K562 (cell line): ENCODE measurements around the gene TFAM. TPM values are rescaled to one million over a fixed set of nuclear protein-coding genes. Genes with fewer than 3 reads are reported as not detected.

ENCODE experiments used
- ATAC-seq: fragments of 200-7000 bp; cut with Tn5 transposase; 3 replicates; pipeline ENCODE4 v1.9.1; 2020; ENCODE audit warnings: moderate library complexity
- BruUV-seq: library from RNA; stranded (reverse); fragments of 400-500 nt; replicated peaks from 2 replicates; lab custom pipeline; 2021; lab: Mats Ljungman, UMichigan
- CTCF ChIA-PET: fragments of 300-600 bp; formaldehyde crosslinking; extraction: SDS; loops from one replicate; lab custom pipeline; 2021; ENCODE audit warnings: low intra/inter-chr PET ratio; lab: Yijun Ruan, JAX
- POLR2A ChIA-PET: fragments of 300-600, 350-650 bp; sonication (Branson Sonifier 250); formaldehyde crosslinking; extraction: SDS; loops from one replicate; lab custom pipeline; 2021; ENCODE audit warnings: antibody characterized with exemption, inconsistent platforms; lab: Yijun Ruan, JAX
- DNase-seq, 4 experiments: peaks; one replicate each; pipeline versions ENCODE4 v3.0.0 to v3.0.0-alpha.2; 2011 to 2018; ENCODE audit warnings: low spot score in 3 of 4, mixed read lengths in 3 of 4; ENCODE audit errors: extremely low read depth in 1 of 4
- FAIRE-seq: peaks from 2 replicates; lab custom pipeline; 2011; peaks lifted over from hg19 to GRCh38; lab: Jason Lieb, UNC
- H2AFZ ChIP-seq: 2 replicates; pipeline ENCODE4 v1.6.0; 2011; ENCODE audit warnings: low read depth, low read length, control low read depth, inconsistent platforms
- H3K27ac ChIP-seq: fragments of 200-600 bp; 3 replicates; pipeline ENCODE4 v1.8.0; 2011; ENCODE audit warnings: low read depth, mild to moderate bottlenecking, control low read depth, inconsistent platforms, low read length, moderate library complexity, mixed read lengths; ENCODE audit errors: extremely low read depth
- H3K27me3 ChIP-seq, 2 experiments: fragments of 300-600 bp in 1 of 2; 2 replicates in 1 of 2; 3 replicates in 1 of 2; pipeline versions ENCODE4 v1.6.0 to v1.8.0; 2011; ENCODE audit warnings: inconsistent platforms in 2 of 2, low read length in 2 of 2, mild to moderate bottlenecking in 1 of 2, mixed read lengths in 1 of 2, moderate library complexity in 1 of 2; ENCODE audit not compliant: control insufficient read depth in 2 of 2, insufficient read depth in 2 of 2
- H3K36me3 ChIP-seq: fragments of 300-600 bp; 3 replicates; pipeline ENCODE4 v1.8.0; 2011; ENCODE audit warnings: mild to moderate bottlenecking, low read length, inconsistent platforms; ENCODE audit not compliant: control insufficient read depth, insufficient read depth
- H3K4me1 ChIP-seq, 2 experiments: fragments of 200-600 bp in 1 of 2; replicated peaks in 1 of 2; 2 replicates in 1 of 2; 3 replicates in 1 of 2; pipeline versions ENCODE4 v1.5.1 to v1.8.0; 2011; ENCODE audit warnings: inconsistent platforms in 2 of 2, low read length in 2 of 2, mild to moderate bottlenecking in 1 of 2, mixed read lengths in 1 of 2, moderate library complexity in 1 of 2; ENCODE audit not compliant: control insufficient read depth in 2 of 2, insufficient read depth in 2 of 2
- H3K4me2 ChIP-seq: 2 replicates; pipeline ENCODE4 v1.6.1; 2011; ENCODE audit warnings: low read length, control low read depth, inconsistent platforms, mixed read lengths; ENCODE audit not compliant: insufficient read depth
- H3K4me3 ChIP-seq: fragments of 200-600 bp; sonication (generic), shearing (Covaris generic); 2 replicates; pipeline ENCODE4 v1.5.1; 2016; ENCODE audit warnings: control low read depth, inconsistent platforms
- H3K79me2 ChIP-seq: fragments of 200-600 bp; 3 replicates; pipeline ENCODE4 v1.8.0; 2011; ENCODE audit warnings: low read length, inconsistent platforms; ENCODE audit not compliant: control insufficient read depth, insufficient read depth
- H3K9ac ChIP-seq, 2 experiments: 2 replicates each; pipeline versions ENCODE4 v1.6.0 to v1.6.1; 2011; ENCODE audit warnings: low read depth in 2 of 2, low read length in 2 of 2, control low read depth in 1 of 2, inconsistent platforms in 1 of 2, mild to moderate bottlenecking in 1 of 2, mixed read lengths in 1 of 2; ENCODE audit not compliant: insufficient read depth in 1 of 2
- H3K9me1 ChIP-seq: one replicate; pipeline ENCODE4 v1.6.0; 2011; ENCODE audit warnings: inconsistent platforms, mild to moderate bottlenecking, low read length, moderate library complexity; ENCODE audit not compliant: control insufficient read depth, insufficient read depth
- H3K9me3 ChIP-seq: replicated peaks from 2 replicates; pipeline ENCODE4 v1.5.1; 2011; ENCODE audit warnings: low read depth, low read length, inconsistent platforms; ENCODE audit not compliant: control insufficient read depth, insufficient read depth
- H4K20me1 ChIP-seq: replicated peaks from 2 replicates; pipeline ENCODE4 v1.6.1; 2011; ENCODE audit warnings: low read length, inconsistent platforms, mixed read lengths; ENCODE audit not compliant: control insufficient read depth, insufficient read depth
- BCOR ChIP-seq: fragments of 450-650 bp; IDR thresholded peaks from 2 replicates; pipeline ENCODE4 v1.6.1; 2016
- CHD4 ChIP-seq: fragments of 200-600 bp; sonication (generic); IDR thresholded peaks from 3 replicates; pipeline ENCODE4 v1.6.1; 2012; ENCODE audit warnings: low read depth, mild to moderate bottlenecking, mixed read lengths, low read length, inconsistent platforms; ENCODE audit not compliant: insufficient read depth, insufficient replicate concordance, poor library complexity, severe bottlenecking
- ETV1 ChIP-seq: fragments of 450-650 bp; conservative IDR thresholded peaks from 2 replicates; pipeline ENCODE4 v1.6.1; 2016; ENCODE audit warnings: missing genetic modification characterization, control low read depth, low read depth, missing compliant biosample characterization
- NFRKB ChIP-seq: fragments of 450-650 bp; IDR thresholded peaks from 2 replicates; pipeline ENCODE4 v1.6.1; 2016; ENCODE audit warnings: low read depth
- NFXL1 ChIP-seq: fragments of 450-650 bp; formaldehyde crosslinking; IDR thresholded peaks from 2 replicates; pipeline ENCODE4 v1.4.0; 2021; ENCODE audit warnings: mild to moderate bottlenecking
- TEAD1 ChIP-seq, 2 experiments: fragments of 450-650 bp in 1 of 2; sonication (generic) in 1 of 2; formaldehyde crosslinking; IDR thresholded peaks; 2 replicates each; pipeline versions ENCODE4 v1.4.0 to v1.8.0; 2020 to 2022; ENCODE audit warnings: mild to moderate bottlenecking in 2 of 2, missing genetic modification reagents in 1 of 2
- ZEB2 ChIP-seq: fragments of 450-650 bp; IDR thresholded peaks from 2 replicates; pipeline ENCODE4 v1.6.1; 2016
- ZNF324 ChIP-seq: fragments of 250-450 bp; sonication (Bioruptor Pico); IDR thresholded peaks from 2 replicates; pipeline ENCODE4 v1.4.0; 2020; ENCODE audit warnings: mild to moderate bottlenecking
- ZNF717 ChIP-seq: fragments of 250-450 bp; sonication (Bioruptor Pico); IDR thresholded peaks from 2 replicates; pipeline ENCODE4 v1.5.0; 2021
- WGBS: fragments of 100-300 bp; shearing (Covaris generic); methylation state at CpG from one replicate; pipeline ENCODE4 v1.1.6; 2016; ENCODE audit warnings: low coverage, mixed read lengths; ENCODE audit not compliant: insufficient coverage; ENCODE audit errors: missing lambda C conversion rate; 5-methylcytosine and 5-hydroxymethylcytosine counted together
- in situ Hi-C: fragments of 300-500 bp; cut with MboI; formaldehyde crosslinking; loops from 4 replicates; pipeline ENCODE4 v1.15.0; 2018; ENCODE audit warnings: inconsistent platforms, mixed read lengths
- intact Hi-C: fragments of 100-400 bp; cut with micrococcal nuclease; formaldehyde crosslinking; loops from 2 replicates; pipeline ENCODE4 v1.14.2; 2022
- polyA plus RNA-seq, 8 experiments: library from polyadenylated mRNA; depleted of rRNA in 4 of 8; stranded (reverse) in 5 of 8; unstranded in 3 of 8; fragments of >200 nt; fragmentation: Nextera tagmentation in 2 of 8; fragmentation: Illumina TruSeq in 1 of 8; extraction: Ambion mirVana in 2 of 8; extraction: Trizol in 1 of 8; gene quantifications; 2 replicates each; pipeline versions ENCODE4 v1.2.1 to v1.2.3, GENCODE V29; 2011 to 2014; ENCODE audit warnings: inconsistent platforms in 1 of 8, missing spikeins in 1 of 8
- total RNA-seq, 7 experiments: library from RNA; depleted of rRNA in 6 of 7; stranded (reverse); fragments of >200 nt in 6 of 7; fragmentation: Illumina TruSeq in 2 of 7; extraction: Trizol in 2 of 7; gene quantifications; 2 replicates each; pipeline versions ENCODE4 v1.2.1 to v1.2.3, GENCODE V29; 2011 to 2021; ENCODE audit warnings: low replicate concordance in 1 of 7
- TF ChIP-seq, protein P1 (sequence below), 2 experiments: fragments of 450-650 bp in 1 of 2; sonication (generic) in 1 of 2; formaldehyde crosslinking in 1 of 2; IDR thresholded peaks; 2 replicates each; pipeline versions ENCODE4 v1.7.1 to v1.9.0; 2016 to 2022; ENCODE audit warnings: inconsistent platforms in 1 of 2, mild to moderate bottlenecking in 1 of 2, missing genetic modification reagents in 1 of 2

Gene TFAM
- total and polyA plus RNA-seq, 9 of the 15 experiments (the other 6 are each of a cell fraction or from before 2014, with no cell fraction given) = 74.3 to 227 (median 155) TPM

DNA sequence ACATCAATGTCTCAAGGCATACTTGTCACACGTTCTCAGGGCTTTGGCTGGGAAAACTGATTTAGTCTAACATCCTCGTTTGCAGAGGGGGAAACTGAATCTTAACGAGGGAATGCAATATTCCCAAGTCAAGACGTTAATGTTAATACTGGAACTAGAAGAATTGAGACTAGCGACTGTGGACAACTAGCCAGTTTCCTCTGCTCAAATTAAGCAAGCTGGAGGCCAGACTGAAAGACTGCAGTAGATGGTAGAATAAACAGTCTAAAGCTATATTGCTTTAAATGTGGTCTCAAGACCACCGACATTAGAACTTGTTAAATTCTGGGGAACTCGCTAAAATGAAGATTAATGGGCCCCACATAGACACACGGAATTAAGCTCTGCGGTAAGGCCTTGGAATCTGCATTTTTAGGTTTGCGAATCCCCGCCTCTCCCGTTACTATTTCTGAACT is 639 bp upstream of the TFAM start:
- H3K9me3 ChIP-seq = no peaks in the 10 kb centered on the region
- in situ Hi-C loops = loop anchor here (10.0 kb wide), 1 partner anchor 200 kb away; no protein-coding TSS in a partner anchor
- TSS peak; percentile 95 for BruUV-seq
- 3% methylated on average over 12 of the region's 12 CpGs for WGBS
- peaks cover 51% of the 10 kb centered on the region for H3K79me2 ChIP-seq
- FAIRE-seq (no peak), DNase-seq (no peak), ATAC-seq (no peak)
- H3K9me1 ChIP-seq = no peaks in the 10 kb centered on the region
- peak overlapping the region; percentile 86 for H3K4me3 ChIP-seq
- no peaks in the 10 kb centered on the region for H3K27me3 ChIP-seq
- H3K36me3 ChIP-seq = peaks cover 33% of the 10 kb centered on the region
- POLR2A ChIA-PET = interaction anchor here (0.7 to 3.6 kb wide), 9 partner anchors 11 to 139 kb away, joined by 3 to 22 read pairs (median 5); partner anchors contain the start of gene UBE2D1
- CTCF ChIA-PET = interaction anchor here (1.8 to 2.1 kb wide), 2 partner anchors 85 to 206 kb away, joined by 5 to 10 read pairs; no protein-coding TSS in a partner anchor
- H3K4me1 ChIP-seq = peaks cover 11 to 18% of the 10 kb centered on the region in 2 experiments
- no peaks in the 10 kb centered on the region; the same call in 1 of the 2 replicates for H4K20me1 ChIP-seq
- H3K9ac ChIP-seq = peak overlapping the region; percentile 87 to 100
- intact Hi-C loops = loop anchor here (2.0 kb wide), 1 partner anchor 50 kb away; the partner anchor contains the start of gene UBE2D1
- peak overlapping the region; percentile 94 for H3K4me2 ChIP-seq
- peak overlapping the region; percentile 85 for H3K27ac ChIP-seq
- H2AFZ ChIP-seq = peak overlapping the region; percentile 93
- TF ChIP-seq, protein P1, sequence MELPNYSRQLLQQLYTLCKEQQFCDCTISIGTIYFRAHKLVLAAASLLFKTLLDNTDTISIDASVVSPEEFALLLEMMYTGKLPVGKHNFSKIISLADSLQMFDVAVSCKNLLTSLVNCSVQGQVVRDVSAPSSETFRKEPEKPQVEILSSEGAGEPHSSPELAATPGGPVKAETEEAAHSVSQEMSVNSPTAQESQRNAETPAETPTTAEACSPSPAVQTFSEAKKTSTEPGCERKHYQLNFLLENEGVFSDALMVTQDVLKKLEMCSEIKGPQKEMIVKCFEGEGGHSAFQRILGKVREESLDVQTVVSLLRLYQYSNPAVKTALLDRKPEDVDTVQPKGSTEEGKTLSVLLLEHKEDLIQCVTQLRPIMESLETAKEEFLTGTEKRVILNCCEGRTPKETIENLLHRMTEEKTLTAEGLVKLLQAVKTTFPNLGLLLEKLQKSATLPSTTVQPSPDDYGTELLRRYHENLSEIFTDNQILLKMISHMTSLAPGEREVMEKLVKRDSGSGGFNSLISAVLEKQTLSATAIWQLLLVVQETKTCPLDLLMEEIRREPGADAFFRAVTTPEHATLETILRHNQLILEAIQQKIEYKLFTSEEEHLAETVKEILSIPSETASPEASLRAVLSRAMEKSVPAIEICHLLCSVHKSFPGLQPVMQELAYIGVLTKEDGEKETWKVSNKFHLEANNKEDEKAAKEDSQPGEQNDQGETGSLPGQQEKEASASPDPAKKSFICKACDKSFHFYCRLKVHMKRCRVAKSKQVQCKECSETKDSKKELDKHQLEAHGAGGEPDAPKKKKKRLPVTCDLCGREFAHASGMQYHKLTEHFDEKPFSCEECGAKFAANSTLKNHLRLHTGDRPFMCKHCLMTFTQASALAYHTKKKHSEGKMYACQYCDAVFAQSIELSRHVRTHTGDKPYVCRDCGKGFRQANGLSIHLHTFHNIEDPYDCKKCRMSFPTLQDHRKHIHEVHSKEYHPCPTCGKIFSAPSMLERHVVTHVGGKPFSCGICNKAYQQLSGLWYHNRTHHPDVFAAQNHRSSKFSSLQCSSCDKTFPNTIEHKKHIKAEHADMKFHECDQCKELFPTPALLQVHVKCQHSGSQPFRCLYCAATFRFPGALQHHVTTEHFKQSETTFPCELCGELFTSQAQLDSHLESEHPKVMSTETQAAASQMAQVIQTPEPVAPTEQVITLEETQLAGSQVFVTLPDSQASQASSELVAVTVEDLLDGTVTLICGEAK (IDR thresholded peaks at IDR 0.05) = 0 out of 2 replicates have a peak, but pooled peaks have one; percentile 42
- TF ChIP-seq, protein P1 (CRISPR knock-in tag; IDR thresholded peaks at IDR 0.05) = no peak
- TF ChIP-seq ETV1 (tag) = no peak
- no peak for TF ChIP-seq ZNF717
- TF ChIP-seq CHD4 = peak; percentile 76
- 0 out of 2 replicates have a peak, but pooled peaks have one; percentile 17 for TF ChIP-seq NFXL1 (CRISPR knock-in tag)
- 0 out of 2 replicates have a peak, but pooled peaks have one; percentile 24 for TF ChIP-seq NFRKB
- peak; percentile 80; the same call in 1 of the 2 replicates for TF ChIP-seq BCOR
- no peak; a peak in 1 of 4 replicates for TF ChIP-seq TEAD1 (CRISPR knock-in tag; IDR thresholded peaks at IDR 0.05)
- 0 out of 2 replicates have a peak, but pooled peaks have one; percentile 5 for TF ChIP-seq ZNF324
- TF ChIP-seq ZEB2 = 0 out of 2 replicates have a peak, but pooled peaks have one; percentile 22
